ENCODE measurements around the gene FOLR2.
"Not testable (repeated sequence)": the region's sequence is repeated elsewhere in the genome, so short reads cannot be mapped to it uniquely, and the experiment has no call there.

FOLR2 gene

DNA sequence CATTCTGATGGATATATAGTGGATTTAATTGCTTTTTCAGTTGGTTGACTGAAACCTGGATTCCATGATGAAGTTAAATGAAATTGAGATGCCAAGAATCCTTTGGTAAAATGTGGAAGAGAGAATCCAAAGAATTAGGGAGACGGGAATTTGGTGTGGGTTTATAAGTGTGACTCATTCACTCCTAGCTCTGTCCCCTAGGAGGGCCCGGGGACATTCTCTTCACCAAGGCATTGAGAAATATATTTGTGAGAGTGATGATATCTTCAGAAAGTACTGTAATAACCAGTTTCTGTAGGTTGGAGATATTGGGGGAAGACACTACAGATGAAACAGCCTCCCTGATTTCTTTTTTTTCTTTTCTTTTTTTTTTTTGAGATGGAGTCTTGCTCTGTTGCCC lies 41.0 kb downstream of the FOLR2 start:
- DNase-seq (ENCODE audit: low read depth): no peak
- H3K4me3 ChIP-seq (ENCODE audit: low read depth, low read length): no peak overlapping the region

DNA sequence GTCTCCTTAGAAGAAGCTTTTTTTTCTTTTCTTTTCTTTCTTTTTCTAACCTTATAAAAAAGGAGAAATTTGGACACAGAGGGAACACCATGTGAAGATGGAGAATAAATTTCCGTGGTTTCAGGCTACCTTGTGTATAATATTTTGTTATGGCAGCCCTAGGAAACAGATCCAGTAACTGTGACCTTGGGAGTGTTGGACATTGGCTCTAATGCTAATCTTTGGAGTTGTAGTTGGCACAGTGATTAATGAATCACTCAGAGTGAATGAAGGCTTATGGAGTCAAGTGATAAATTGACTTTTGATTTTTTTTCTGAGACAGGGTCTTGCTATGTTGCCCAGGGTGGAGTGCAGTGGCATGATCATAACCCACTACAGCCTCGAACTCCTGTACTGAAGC lies 42.9 kb downstream of the FOLR2 start:
- no peak overlapping the region for H3K4me3 ChIP-seq (ENCODE audit: low read depth, low read length)
- DNase-seq (ENCODE audit: low read depth): no peak

DNA sequence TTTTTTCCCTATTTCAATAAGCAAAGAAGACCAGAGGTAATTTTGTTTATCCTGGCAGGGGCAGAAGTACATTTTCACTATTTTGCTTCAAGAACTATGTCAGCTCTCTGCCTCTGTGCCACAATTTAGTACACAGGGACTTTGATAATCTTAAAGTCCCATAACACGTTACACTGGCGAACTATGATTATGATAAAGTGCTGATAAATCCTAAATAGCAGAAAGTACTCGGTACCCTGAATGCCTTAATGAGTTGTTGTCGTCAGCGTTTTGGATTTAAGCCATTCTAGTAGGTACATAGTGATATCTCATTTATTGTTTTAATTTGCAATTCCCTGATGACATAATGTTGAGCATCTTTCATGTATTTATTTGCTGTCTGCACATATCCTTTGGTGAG lies 44.0 kb downstream of the FOLR2 start:
- no peak for DNase-seq (ENCODE audit: low read depth)
- H3K4me3 ChIP-seq (ENCODE audit: low read depth, low read length): no peak overlapping the region

DNA sequence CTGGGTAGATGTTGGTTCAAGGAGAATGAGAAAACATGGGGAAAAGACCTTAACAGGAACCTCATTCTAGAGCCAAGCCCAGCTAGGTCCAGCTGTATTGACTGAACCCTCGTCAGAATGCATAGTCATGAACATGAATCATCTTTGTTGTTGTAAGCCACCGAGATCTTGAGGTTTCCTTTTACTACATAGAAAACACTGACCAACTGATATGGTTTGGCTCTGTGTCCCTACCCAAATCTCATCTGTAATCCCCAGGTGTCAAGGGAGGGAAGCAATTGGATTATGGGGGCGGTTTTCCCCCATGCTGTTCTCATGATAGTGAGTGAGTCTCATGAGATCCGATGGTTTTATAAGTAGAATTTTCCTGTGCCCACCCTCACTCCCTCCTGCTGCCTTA lies 46.8 kb downstream of the FOLR2 start:
- peak; percentile 21 for DNase-seq (ENCODE audit: low read depth)
- H3K4me3 ChIP-seq (ENCODE audit: low read depth, low read length): no peak overlapping the region

DNA sequence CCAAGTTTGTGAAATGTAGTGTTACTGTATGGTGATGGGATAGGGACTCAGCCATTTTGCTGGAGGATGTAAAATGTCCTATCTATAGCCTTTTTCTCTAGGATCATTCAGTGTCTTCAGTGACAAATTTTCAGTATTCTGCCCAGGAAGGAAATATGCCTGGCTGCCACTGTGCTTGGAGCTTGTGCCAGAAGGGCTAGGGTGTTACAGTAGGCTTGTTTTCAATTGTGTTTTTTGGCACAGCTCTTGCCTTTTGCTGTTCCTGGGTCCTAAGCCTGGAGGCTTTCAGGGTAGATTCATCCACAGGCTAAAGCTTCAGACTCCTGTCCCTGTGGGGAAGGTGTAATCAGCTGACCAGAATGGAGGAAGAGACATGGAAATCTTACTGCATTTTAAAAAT lies 49.4 kb downstream of the FOLR2 start:
- no peak for DNase-seq (ENCODE audit: low read depth)
- no peak overlapping the region for H3K4me3 ChIP-seq (ENCODE audit: low read depth, low read length)

DNA sequence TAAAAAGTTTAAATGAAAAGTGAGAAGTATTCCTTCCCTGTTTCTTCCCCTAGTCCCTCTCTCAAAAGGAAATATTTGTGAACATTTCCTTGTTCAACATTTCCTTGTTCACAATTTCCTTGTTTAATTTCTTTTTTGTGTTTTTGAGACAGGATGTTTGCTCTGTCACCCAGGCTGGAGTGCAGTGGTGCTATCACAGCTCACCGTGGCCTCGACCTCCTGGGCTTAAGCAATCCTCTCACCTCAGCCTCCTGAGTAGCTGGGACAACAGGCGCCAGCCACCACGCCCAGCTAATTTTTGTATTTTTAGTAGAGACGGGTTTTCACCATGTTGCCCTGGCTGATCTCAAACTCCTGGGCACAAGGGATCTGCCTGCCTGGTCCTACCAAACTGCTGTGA lies 50.4 kb downstream of the FOLR2 start:
- not testable (repeated sequence) for DNase-seq (ENCODE audit: low read depth); H3K4me3 ChIP-seq (ENCODE audit: low read depth, low read length)

DNA sequence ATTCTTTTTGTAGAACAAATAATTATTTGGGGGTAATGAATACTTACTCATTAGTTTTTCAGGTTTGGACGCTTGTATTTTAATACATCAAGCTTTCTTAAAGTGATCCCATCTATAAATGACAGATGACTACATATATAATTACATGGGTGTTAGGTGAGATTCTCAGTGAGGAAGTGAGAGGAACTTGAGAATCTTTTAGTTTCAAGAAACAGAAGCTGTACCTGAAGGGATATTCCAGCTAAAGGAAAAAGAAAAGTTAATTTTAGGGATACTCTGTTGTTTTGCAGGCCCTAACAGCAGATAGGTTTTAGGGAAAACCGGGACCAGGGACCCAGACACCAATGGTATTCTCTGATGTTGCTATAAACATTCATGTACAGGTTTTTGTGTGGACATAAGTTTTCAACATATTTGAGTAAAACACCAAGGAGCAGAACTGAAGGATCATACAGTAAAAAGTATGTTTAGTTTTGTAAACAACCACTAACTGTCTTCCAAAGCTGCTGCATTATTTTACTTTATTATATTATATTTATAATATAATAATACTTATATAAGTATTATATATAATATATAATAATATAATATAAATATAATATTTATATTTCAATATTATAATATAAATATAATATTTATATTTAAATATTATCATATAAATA lies 51.5 kb downstream of the FOLR2 start:
- DNase-seq (ENCODE audit: low read depth): no peak

More for the DNA sequence above, 51.5 kb downstream of the FOLR2 start:
- H3K4me3 ChIP-seq (ENCODE audit: low read depth, low read length): no peak overlapping the region
